ENCODE measurements around the gene EHMT1.
"Not testable (repeated sequence)": the region's sequence is repeated elsewhere in the genome, so short reads cannot be mapped to it uniquely, and the experiment has no call there.

Gene EHMT1

GRCh38 chr9:137778914-137779313 is 160.1 kb downstream of the EHMT1 start:
- H3K27ac ChIP-seq: no peak overlapping the region
- TF ChIP-seq ZFX (IDR thresholded peaks at IDR 0.05): no peak
- TF ChIP-seq, protein P1, sequence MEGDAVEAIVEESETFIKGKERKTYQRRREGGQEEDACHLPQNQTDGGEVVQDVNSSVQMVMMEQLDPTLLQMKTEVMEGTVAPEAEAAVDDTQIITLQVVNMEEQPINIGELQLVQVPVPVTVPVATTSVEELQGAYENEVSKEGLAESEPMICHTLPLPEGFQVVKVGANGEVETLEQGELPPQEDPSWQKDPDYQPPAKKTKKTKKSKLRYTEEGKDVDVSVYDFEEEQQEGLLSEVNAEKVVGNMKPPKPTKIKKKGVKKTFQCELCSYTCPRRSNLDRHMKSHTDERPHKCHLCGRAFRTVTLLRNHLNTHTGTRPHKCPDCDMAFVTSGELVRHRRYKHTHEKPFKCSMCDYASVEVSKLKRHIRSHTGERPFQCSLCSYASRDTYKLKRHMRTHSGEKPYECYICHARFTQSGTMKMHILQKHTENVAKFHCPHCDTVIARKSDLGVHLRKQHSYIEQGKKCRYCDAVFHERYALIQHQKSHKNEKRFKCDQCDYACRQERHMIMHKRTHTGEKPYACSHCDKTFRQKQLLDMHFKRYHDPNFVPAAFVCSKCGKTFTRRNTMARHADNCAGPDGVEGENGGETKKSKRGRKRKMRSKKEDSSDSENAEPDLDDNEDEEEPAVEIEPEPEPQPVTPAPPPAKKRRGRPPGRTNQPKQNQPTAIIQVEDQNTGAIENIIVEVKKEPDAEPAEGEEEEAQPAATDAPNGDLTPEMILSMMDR (conservative IDR thresholded peaks at IDR 0.05): no peak

- H3K27ac ChIP-seq: not testable (repeated sequence)
These were observed 161.2 kb downstream of the EHMT1 start for GRCh38 chr9:137780031-137780430.

GRCh38 chr9:137781906-137782585 is 163.2 kb downstream of the EHMT1 start:
- TF ChIP-seq ZFX (IDR thresholded peaks at IDR 0.05): no peak
- TF ChIP-seq, protein P1 (conservative IDR thresholded peaks at IDR 0.05): no peak

DNA sequence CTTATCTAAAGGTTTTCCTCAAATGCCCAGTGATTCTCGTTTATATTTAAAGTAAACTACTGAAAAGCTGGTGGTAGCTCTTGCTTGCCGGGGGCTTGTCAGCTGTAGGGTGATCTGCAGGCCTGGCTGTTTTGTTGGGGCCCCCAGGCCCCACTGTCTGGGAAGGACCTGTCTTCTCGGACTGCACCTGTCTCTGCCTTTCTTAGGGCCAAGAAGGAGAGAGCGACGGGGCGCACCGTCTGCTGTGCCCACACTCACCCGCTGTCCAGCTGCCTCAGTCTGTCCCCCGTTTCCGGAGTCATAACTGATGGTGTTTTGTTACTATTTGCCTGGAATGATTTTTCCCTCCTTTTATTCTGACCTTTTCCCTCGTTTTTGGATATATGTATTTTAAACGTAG is 164.7 kb downstream of the EHMT1 start:
- H3K27ac ChIP-seq: no peak overlapping the region
- TF ChIP-seq, protein P1 (conservative IDR thresholded peaks at IDR 0.05): no peak
- no peak for TF ChIP-seq ZFX (IDR thresholded peaks at IDR 0.05)

More at GRCh38 chr9:137781906-137782585, 163.2 kb downstream of the EHMT1 start:
- H3K27ac ChIP-seq: no peak overlapping the region

GRCh38 chr9:137784046-137784445 is 165.2 kb downstream of the EHMT1 start:
- TF ChIP-seq, protein P1 (conservative IDR thresholded peaks at IDR 0.05): no peak
- TF ChIP-seq ZFX (IDR thresholded peaks at IDR 0.05): no peak
- no peak overlapping the region for H3K27ac ChIP-seq

- H3K27ac ChIP-seq: no peak overlapping the region
- TF ChIP-seq, protein P1 (conservative IDR thresholded peaks at IDR 0.05): no peak
- TF ChIP-seq ZFX (IDR thresholded peaks at IDR 0.05): no peak
These were observed 166.1 kb downstream of the EHMT1 start for GRCh38 chr9:137784641-137785513.

- H3K27ac ChIP-seq: no peak overlapping the region
These were observed 166.9 kb downstream of the EHMT1 start for GRCh38 chr9:137785704-137786161.

More at GRCh38 chr9:137785704-137786161, 166.9 kb downstream of the EHMT1 start:
- no peak for TF ChIP-seq ZFX (IDR thresholded peaks at IDR 0.05)
- TF ChIP-seq, protein P1 (conservative IDR thresholded peaks at IDR 0.05): no peak

Data from C4-2B (cell line).